Umbilical cord (tissue), 2 donors: Measurements from ENCODE around the gene PRPSAP2. TPM values are rescaled to one million over a fixed set of nuclear protein-coding genes. Genes with fewer than 3 reads are reported as not detected.
"Not testable (repeated sequence)": the region's sequence is repeated elsewhere in the genome, so short reads cannot be mapped to it uniquely, and the experiment has no call there.

ENCODE experiments used
- DNase-seq: peaks from one replicate; pipeline ENCODE4 v3.0.0-alpha.2; 2015; ENCODE audit warnings: low spot score
- total RNA-seq: library from RNA; depleted of rRNA; stranded (reverse); fragments of >200 nt; gene quantifications from one replicate; pipeline ENCODE4 v1.2.3, GENCODE V29; 2014; ENCODE audit warnings: low replicate concordance; ENCODE audit not compliant: insufficient read depth

Gene PRPSAP2
- total RNA-seq = 43.6 TPM

- DNase-seq = peak; percentile 97
Observed at GRCh38 chr17:18857864-18858566, at the start of gene PRPSAP2. Gene PRPSAP2, plus strand, starts transcription at chr17:18858131. Its CDS starts 7,703 bp downstream, at chr17:18865834.

- DNase-seq = not testable (repeated sequence)
Observed at GRCh38 chr17:18815924-18816323, 42.0 kb upstream of the PRPSAP2 start.

GRCh38 chr17:18816489-18817371 lies 41.2 kb upstream of the PRPSAP2 start:
- DNase-seq = peak; percentile 83

- not testable (repeated sequence) for DNase-seq
Observed at GRCh38 chr17:18821430-18821829, 36.5 kb upstream of the PRPSAP2 start.

GRCh38 chr17:18827613-18828012 lies 30.3 kb upstream of the PRPSAP2 start:
- not testable (repeated sequence) for DNase-seq

GRCh38 chr17:18848501-18848900 lies 9.4 kb upstream of the PRPSAP2 start:
- no peak for DNase-seq

- peak; percentile 49 for DNase-seq
Observed at GRCh38 chr17:18850679-18851078, 7.3 kb upstream of the PRPSAP2 start.

- DNase-seq = no peak
Observed at GRCh38 chr17:18851201-18851600, 6.7 kb upstream of the PRPSAP2 start.

- DNase-seq = no peak
Observed at GRCh38 chr17:18854956-18855355, 3.0 kb upstream of the PRPSAP2 start.

- peak; percentile 99 for DNase-seq
Observed at GRCh38 chr17:18855831-18856569, 1.9 kb upstream of the PRPSAP2 start.

- DNase-seq = no peak
Observed at GRCh38 chr17:18856570-18856915, 1.4 kb upstream of the PRPSAP2 start.

GRCh38 chr17:18858567-18859245 lies 775 bp downstream of the PRPSAP2 start:
- no peak for DNase-seq

- peak; percentile 43 for DNase-seq
Observed at GRCh38 chr17:18859256-18859655, 1.3 kb downstream of the PRPSAP2 start.

GRCh38 chr17:18860161-18860972 lies 2.4 kb downstream of the PRPSAP2 start:
- DNase-seq = no peak

GRCh38 chr17:18862011-18862410 lies 4.1 kb downstream of the PRPSAP2 start:
- DNase-seq = no peak

- DNase-seq = not testable (repeated sequence)
Observed at GRCh38 chr17:18864996-18865395, 7.1 kb downstream of the PRPSAP2 start.

GRCh38 chr17:18866866-18867813 lies 9.2 kb downstream of the PRPSAP2 start:
- DNase-seq = no peak

- DNase-seq = no peak
Observed at GRCh38 chr17:18877104-18877645, 19.2 kb downstream of the PRPSAP2 start.

- DNase-seq = peak; percentile 14
Observed at GRCh38 chr17:18888766-18889290, 30.9 kb downstream of the PRPSAP2 start.
